Neutrophil (primary cell): Measurements from ENCODE around the gene AMN1.
"Not testable (repeated sequence)": the region's sequence is repeated elsewhere in the genome, so short reads cannot be mapped to it uniquely, and the experiment has no call there.

ENCODE experiments used
- H3K27ac ChIP-seq: fragments of 200-600 bp; sonication (generic); 2 replicates; pipeline ENCODE4 v1.5.1; 2016; ENCODE audit warnings: mild to moderate bottlenecking, moderate library complexity
- H3K27me3 ChIP-seq: fragments of 200-600 bp; sonication (generic); 2 replicates; pipeline ENCODE4 v1.6.0; 2016; ENCODE audit warnings: mild to moderate bottlenecking
- H3K36me3 ChIP-seq: fragments of 200-600 bp; sonication (generic); 2 replicates; pipeline ENCODE4 v1.5.1; 2017
- H3K4me1 ChIP-seq, 2 experiments: fragments of 200-600 bp in 1 of 2; sonication (generic) in 1 of 2; 1 replicate in 1 of 2; 2 replicates in 1 of 2; pipeline versions ENCODE4 v1.5.1 to v1.6.1; 2013 to 2016; ENCODE audit warnings: low read depth in 1 of 2, low read length in 1 of 2, mild to moderate bottlenecking in 1 of 2, moderate library complexity in 1 of 2; ENCODE audit not compliant: control insufficient read depth in 1 of 2, insufficient read depth in 1 of 2
- H3K4me3 ChIP-seq, 2 experiments: fragments of 200-600 bp in 1 of 2; sonication (generic) in 1 of 2; 1 replicate in 1 of 2; 2 replicates in 1 of 2; pipeline ENCODE4 v1.5.1; 2013 to 2016; ENCODE audit warnings: low read depth in 1 of 2, low read length in 1 of 2, mild to moderate bottlenecking in 1 of 2, moderate library complexity in 1 of 2
- H3K9me3 ChIP-seq: fragments of 200-600 bp; sonication (generic); 2 replicates; pipeline ENCODE4 v1.5.1; 2016
- TF ChIP-seq, protein P1 (sequence below): fragments of 200-600 bp; sonication (generic); IDR thresholded peaks from 2 replicates; pipeline ENCODE4 v1.5.1; 2016; ENCODE audit warnings: antibody characterized with exemption

AMN1 gene

DNA sequence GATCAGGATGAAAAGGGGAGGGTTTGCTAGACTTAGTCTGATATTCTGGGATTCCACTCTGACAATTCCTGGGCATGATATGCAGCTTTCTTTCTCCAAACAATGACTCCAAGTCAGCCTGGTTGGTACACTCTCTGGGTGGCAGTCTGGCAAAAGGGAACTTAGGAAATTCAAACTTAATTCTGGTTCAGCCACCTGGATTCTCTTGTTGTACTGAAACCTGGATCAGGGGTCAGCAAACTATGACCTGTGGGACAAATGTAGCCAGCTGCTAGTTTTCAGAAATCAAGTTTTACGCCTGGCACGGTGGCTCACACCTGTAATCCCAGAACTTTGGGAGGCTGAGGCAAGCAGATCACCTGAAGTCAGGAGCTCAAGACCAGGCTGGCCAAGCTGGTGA, 6.2 kb downstream of the AMN1 start:
- no peaks in the 10 kb centered on the region for H3K9me3 ChIP-seq
- H3K27ac ChIP-seq: peak overlapping the region; percentile 41
- no peak overlapping the region for H3K4me3 ChIP-seq
- TF ChIP-seq, protein P1, sequence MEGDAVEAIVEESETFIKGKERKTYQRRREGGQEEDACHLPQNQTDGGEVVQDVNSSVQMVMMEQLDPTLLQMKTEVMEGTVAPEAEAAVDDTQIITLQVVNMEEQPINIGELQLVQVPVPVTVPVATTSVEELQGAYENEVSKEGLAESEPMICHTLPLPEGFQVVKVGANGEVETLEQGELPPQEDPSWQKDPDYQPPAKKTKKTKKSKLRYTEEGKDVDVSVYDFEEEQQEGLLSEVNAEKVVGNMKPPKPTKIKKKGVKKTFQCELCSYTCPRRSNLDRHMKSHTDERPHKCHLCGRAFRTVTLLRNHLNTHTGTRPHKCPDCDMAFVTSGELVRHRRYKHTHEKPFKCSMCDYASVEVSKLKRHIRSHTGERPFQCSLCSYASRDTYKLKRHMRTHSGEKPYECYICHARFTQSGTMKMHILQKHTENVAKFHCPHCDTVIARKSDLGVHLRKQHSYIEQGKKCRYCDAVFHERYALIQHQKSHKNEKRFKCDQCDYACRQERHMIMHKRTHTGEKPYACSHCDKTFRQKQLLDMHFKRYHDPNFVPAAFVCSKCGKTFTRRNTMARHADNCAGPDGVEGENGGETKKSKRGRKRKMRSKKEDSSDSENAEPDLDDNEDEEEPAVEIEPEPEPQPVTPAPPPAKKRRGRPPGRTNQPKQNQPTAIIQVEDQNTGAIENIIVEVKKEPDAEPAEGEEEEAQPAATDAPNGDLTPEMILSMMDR: no peak
- H3K27me3 ChIP-seq: no peaks in the 10 kb centered on the region
- H3K4me1 ChIP-seq: peaks cover 18 to 26% of the 10 kb centered on the region in 2 experiments
- H3K36me3 ChIP-seq: peaks cover 11% of the 10 kb centered on the region

DNA sequence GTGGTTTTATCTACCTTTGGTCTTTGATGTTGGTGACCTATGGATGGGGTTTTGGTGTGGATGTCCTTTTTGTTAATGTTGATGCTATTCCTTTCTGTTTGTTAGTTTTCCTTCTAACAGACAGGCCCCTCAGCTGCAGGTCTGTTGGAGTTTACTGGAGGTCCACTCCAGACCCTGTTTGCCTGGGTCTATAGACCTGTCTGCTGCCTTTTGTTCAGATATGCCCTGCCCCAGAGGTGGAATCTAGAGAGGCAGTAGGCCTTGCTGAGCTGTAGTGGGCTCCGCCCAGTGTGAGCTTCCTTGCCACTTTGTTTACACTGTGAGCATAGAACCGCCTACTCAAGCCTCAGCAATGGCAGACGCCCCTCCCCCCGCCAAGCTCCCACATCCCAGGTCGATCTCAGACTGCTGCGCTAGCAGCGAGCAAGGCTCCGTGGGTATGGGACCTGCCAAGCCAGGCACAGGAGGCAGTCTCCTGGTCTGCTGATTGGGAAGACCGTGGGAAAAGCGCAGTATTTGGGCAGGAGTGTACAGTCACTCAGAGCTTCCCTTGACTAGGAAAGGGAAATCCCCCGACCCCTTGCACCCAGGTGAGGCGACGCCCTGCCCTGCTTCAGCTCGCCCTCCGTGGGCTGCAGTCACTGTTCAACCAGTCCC, 10.2 kb downstream of the AMN1 start:
- H3K9me3 ChIP-seq, H3K4me3 ChIP-seq, H3K27me3 ChIP-seq, H3K27ac ChIP-seq: not testable (repeated sequence)
- H3K36me3 ChIP-seq: peaks cover 11% of the 10 kb centered on the region
- H3K4me1 ChIP-seq: peaks cover 16 to 17% of the 10 kb centered on the region in 2 experiments

DNA sequence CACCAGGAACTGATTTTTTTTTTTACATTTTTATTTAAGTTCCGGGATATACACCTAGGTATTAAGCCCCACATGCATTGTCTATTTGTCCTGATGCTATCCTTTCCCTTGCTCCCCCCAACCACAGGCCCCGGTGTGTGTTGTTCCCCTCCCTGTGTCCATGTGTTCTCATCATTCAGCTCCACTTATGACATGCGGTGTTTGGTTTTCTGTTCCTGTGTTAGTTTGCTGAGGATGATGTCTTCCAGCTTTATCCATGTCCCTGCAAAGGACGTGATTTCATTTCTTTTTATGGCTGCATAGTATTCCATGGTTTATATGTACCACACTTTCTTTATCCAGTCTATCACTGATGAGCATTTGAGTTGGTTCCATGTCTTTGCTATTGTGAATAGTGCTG, 11.8 kb downstream of the AMN1 start:
- not testable (repeated sequence) for H3K27ac ChIP-seq, H3K9me3 ChIP-seq, H3K4me3 ChIP-seq, H3K27me3 ChIP-seq
- Histone ChIP-seq H3K4me1 (peaks cover 16 to 17% of the 10 kb centered on the region in 2 experiments), H3K36me3 (peaks cover 11% of the 10 kb centered on the region)

DNA sequence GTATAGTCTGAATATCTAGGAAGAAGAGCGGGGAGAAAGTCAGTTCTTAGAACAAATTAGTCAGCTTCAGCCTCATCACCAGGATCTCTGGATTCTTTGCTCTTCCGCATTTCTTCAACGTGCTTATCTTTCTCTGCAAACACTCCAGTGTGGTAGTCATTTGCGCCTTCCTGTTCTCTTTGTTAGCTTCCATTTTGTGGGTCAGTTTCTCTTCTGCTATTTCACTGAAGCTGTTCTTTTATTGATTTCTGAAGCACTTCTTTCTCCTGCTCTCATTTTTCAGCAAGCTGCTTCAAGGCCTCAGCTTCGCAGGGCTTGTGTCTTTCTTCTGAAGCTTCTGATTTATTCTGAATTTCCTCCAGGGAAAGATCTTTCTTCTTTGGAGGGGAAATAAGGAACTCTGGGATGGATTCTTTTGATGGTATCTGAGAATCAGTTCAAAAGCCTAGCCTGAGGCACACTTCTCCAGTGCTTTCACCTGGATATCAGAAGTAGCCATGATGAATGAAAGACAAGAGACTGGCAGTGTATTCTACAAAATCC, 13.5 kb downstream of the AMN1 start:
- Histone ChIP-seq H3K4me1 (peaks cover 16 to 17% of the 10 kb centered on the region in 2 experiments), H3K36me3 (peaks cover 8% of the 10 kb centered on the region), H3K27me3 (no peaks in the 10 kb centered on the region), H3K27ac (peak overlapping the region; percentile 85), H3K4me3 (peak overlapping the region in 1 of 2 experiments; percentile 25), H3K9me3 (no peaks in the 10 kb centered on the region)
- TF ChIP-seq, protein P1: no peak

DNA sequence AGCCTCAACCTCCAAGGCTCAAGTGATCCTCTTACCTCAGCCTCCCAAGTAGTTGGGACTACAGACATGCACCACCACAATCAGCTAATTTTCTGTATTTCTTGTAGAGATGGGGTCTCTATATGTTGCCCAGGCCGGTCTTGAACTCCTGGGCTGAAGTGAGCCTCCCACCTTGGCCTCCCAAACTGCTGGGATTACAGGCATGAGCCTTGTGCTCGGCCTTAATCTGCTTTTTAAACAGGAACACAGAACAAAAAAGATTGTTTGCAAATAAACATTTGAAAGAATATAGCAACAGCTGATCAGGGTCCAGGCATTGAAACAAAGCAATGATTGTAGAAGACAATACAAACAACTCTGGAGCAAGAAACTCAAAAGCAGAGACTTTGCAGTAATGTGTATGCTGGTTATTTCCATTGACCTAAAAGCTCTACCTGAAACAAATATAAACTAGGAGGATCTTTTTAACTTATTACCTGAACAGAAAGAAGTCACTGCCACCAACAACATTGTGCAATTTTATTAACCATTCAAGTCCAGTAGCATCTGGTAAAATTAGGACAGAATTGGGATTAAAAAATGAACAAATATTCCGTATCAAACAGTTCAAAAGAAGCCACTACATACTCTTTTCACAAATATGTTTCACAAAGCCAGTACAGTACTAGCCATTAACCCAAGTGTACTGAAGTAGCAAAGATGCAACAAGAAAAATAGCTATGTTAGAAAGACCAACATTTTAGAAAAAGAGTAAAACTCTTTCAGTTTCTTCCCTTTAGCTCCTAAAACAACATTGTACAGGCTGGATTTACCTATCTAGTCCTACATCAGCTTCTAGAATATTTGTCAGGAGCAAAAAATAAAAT, 14.2 kb downstream of the AMN1 start:
- no peaks in the 10 kb centered on the region for H3K27me3 ChIP-seq
- TF ChIP-seq, protein P1: no peak
- peak overlapping the region in 1 of 2 experiments; percentile 25 for H3K4me3 ChIP-seq
- peak overlapping the region; percentile 85 for H3K27ac ChIP-seq
- peaks cover 8% of the 10 kb centered on the region for H3K36me3 ChIP-seq
- H3K4me1 ChIP-seq: peaks cover 16 to 17% of the 10 kb centered on the region in 2 experiments
- no peaks in the 10 kb centered on the region for H3K9me3 ChIP-seq

DNA sequence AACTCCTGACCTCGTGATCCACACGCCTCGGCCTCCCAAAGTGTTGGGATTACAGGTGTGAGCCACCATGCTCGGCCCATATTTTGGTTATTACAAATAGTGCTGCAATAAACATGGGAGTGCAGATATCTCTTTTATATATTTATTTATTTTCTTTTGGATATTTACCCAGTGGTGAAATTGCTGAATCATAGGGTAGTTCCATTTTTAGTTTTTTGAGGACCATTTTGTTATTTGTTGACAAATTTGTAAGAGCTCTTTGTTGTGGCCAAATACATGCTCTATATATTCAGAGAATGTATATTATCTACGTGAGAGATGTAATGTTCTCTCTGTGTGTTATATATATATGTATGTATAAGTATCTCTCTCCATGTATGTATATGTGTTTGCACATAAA, 15.9 kb downstream of the AMN1 start:
- H3K4me1 ChIP-seq: peaks cover 16 to 17% of the 10 kb centered on the region in 2 experiments
- H3K4me3 ChIP-seq: no peak overlapping the region
- no peak overlapping the region for H3K27ac ChIP-seq
- TF ChIP-seq, protein P1: no peak
- peaks cover 10% of the 10 kb centered on the region for H3K9me3 ChIP-seq
- no peaks in the 10 kb centered on the region for H3K27me3 ChIP-seq
- peaks cover 3% of the 10 kb centered on the region for H3K36me3 ChIP-seq
